Sigmoid colon (tissue), 4 donors: ENCODE data around the gene RADIL.

Experiments
- CTCF ChIP-seq, 4 experiments: fragments of 450-650 bp in 3 of 4; fragments of 200-600 bp in 1 of 4; IDR thresholded peaks; one replicate each; pipeline ENCODE4 v1.5.1; 2016 to 2019; ENCODE audit warnings: antibody characterized with exemption in 4 of 4, mild to moderate bottlenecking in 3 of 4, moderate library complexity in 2 of 4
- POLR2A ChIP-seq, 2 donors: fragments of 450-650 bp; IDR thresholded peaks; one replicate each; pipeline ENCODE4 v1.6.1; 2016; ENCODE audit warnings: antibody characterized with exemption in 2 of 2, mild to moderate bottlenecking in 2 of 2, moderate library complexity in 2 of 2
- POLR2AphosphoS5 ChIP-seq, 4 donors: sonication (generic); formaldehyde crosslinking; IDR thresholded peaks; one replicate each; pipeline ENCODE4 v1.6.1; 2017; ENCODE audit warnings: antibody characterized with exemption in 4 of 4

DNA sequence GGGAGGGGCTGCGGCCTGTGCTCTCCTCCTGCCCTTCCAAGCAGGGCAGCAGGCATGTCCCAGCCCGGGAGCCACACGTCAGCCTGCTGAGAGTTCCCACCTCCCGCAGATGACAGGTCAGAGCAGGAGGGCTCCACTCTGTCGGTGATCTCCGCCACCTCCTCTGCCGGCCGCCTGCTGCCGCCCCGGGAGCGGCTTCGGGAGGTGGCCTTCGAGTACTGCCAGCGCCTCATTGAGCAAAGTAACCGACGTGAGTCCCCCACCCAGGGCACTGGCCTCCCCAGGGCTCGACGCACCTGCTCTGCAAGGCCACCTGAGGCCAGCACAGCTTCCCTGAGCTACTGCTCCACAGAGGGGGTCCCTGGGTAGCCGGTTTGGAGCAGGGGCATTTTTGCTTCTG is 98.7 kb downstream of the RADIL start:
- TF ChIP-seq CTCF (IDR thresholded peaks at IDR 0.05) (no peak), POLR2AphosphoS5 (IDR thresholded peaks at IDR 0.05) (no peak), POLR2A (IDR thresholded peaks at IDR 0.05) (no peak)
